SIG-M5 (cell line): ENCODE results near the gene CCDC73.
A peak's percentile ranks its signal among the peaks of the same experiment; 100 is the strongest.

ENCODE experiments used
- DNase-seq: peaks from one replicate; lab custom pipeline; 2025; lab: John Stamatoyannopoulos, UW

Gene CCDC73

GRCh38 chr11:32586576-32587190, 207.8 kb downstream of the CCDC73 start:
- DNase-seq, result no peak

GRCh38 chr11:32584921-32585320, 209.5 kb downstream of the CCDC73 start:
- no peak for DNase-seq

- DNase-seq, result peak; percentile 20
Observed at GRCh38 chr11:32583459-32584271, 210.8 kb downstream of the CCDC73 start, which contains the start of gene EIF3M. TSS of gene EIF3M (plus strand) at chr11:32583831. CDS start at chr11:32583888, 57 bp downstream.

GRCh38 chr11:32581556-32581955, 212.9 kb downstream of the CCDC73 start:
- DNase-seq, result no peak

GRCh38 chr11:32580967-32581366, 213.5 kb downstream of the CCDC73 start:
- no peak for DNase-seq

- no peak for DNase-seq
Observed at GRCh38 chr11:32576456-32576855, 218.0 kb downstream of the CCDC73 start.

- no peak for DNase-seq
Observed at GRCh38 chr11:32575070-32575469, 219.4 kb downstream of the CCDC73 start.

GRCh38 chr11:32574421-32574820, 220.0 kb downstream of the CCDC73 start:
- DNase-seq, result no peak

GRCh38 chr11:32573228-32573627, 221.2 kb downstream of the CCDC73 start:
- DNase-seq, result no peak

GRCh38 chr11:32571039-32571438, 223.4 kb downstream of the CCDC73 start:
- DNase-seq, result no peak

GRCh38 chr11:32569313-32569881, 225.1 kb downstream of the CCDC73 start:
- no peak for DNase-seq

- no peak for DNase-seq
Observed at GRCh38 chr11:32567154-32567553, 227.3 kb downstream of the CCDC73 start.

- DNase-seq, result no peak
Observed at GRCh38 chr11:32566517-32566916, 227.9 kb downstream of the CCDC73 start.

- DNase-seq, result no peak
Observed at GRCh38 chr11:32563600-32563959, 230.9 kb downstream of the CCDC73 start.

- no peak for DNase-seq
Observed at GRCh38 chr11:32562839-32563599, 231.4 kb downstream of the CCDC73 start.

- no peak for DNase-seq
Observed at GRCh38 chr11:32561835-32562234, 232.6 kb downstream of the CCDC73 start.

- DNase-seq, result no peak
Observed at GRCh38 chr11:32555895-32556294, 238.6 kb downstream of the CCDC73 start.

- no peak for DNase-seq
Observed at GRCh38 chr11:32555091-32555490, 239.4 kb downstream of the CCDC73 start.
